Mesodermal cell (in vitro differentiated cells): ENCODE measurements around the gene CRABP2.
A peak's percentile ranks its signal among the peaks of the same experiment; 100 is the strongest.

Source experiments
- H3K27ac ChIP-seq: 2 replicates; pipeline ENCODE4 v1.7.0; 2013; ENCODE audit warnings: mild to moderate bottlenecking, low read depth, low read length, moderate library complexity; ENCODE audit not compliant: severe bottlenecking
- H3K36me3 ChIP-seq: 2 replicates; pipeline ENCODE4 v1.7.1; 2013; ENCODE audit warnings: mild to moderate bottlenecking, low read length, moderate library complexity; ENCODE audit not compliant: control insufficient read depth, insufficient read depth
- H3K4me1 ChIP-seq: one replicate; pipeline ENCODE4 v1.7.1; 2013; ENCODE audit warnings: mild to moderate bottlenecking, low read length; ENCODE audit not compliant: insufficient read depth, control insufficient read depth, poor library complexity, severe bottlenecking
- H3K4me3 ChIP-seq: 2 replicates; pipeline ENCODE4 v1.7.0; 2013; ENCODE audit warnings: low read length, control low read depth, mild to moderate bottlenecking; ENCODE audit not compliant: insufficient read depth, poor library complexity, severe bottlenecking; ENCODE audit errors: extremely low read depth
- H3K9me3 ChIP-seq: 2 replicates; pipeline ENCODE4 v1.7.1; 2013; ENCODE audit warnings: mild to moderate bottlenecking, low read length, moderate library complexity; ENCODE audit not compliant: control insufficient read depth
- WGBS, 2 experiments: methylation state at CpG; one replicate each; pipeline ENCODE4 v1.1.5; 2013; ENCODE audit warnings: missing lambda C conversion rate in 2 of 2; ENCODE audit not compliant: insufficient coverage in 2 of 2; 5-methylcytosine and 5-hydroxymethylcytosine counted together

Gene CRABP2

GRCh38 chr1:156675210-156676113 is 29.9 kb downstream of the CRABP2 start:
- Histone ChIP-seq H3K27ac (peak overlapping the region; percentile 82), H3K36me3 (peaks cover 48% of the 10 kb centered on the region), H3K4me3 (peak overlapping the region; percentile 92)

GRCh38 chr1:156673387-156674121 is 31.8 kb downstream of the CRABP2 start:
- Histone ChIP-seq H3K27ac (peak overlapping the region; percentile 50), H3K36me3 (peaks cover 51% of the 10 kb centered on the region), H3K9me3 (no peaks in the 10 kb centered on the region), H3K4me3 (peak overlapping the region; percentile 92), H3K4me1 (peaks cover 65% of the 10 kb centered on the region)
- 25 to 33% methylated on average over 4 of the region's 8 CpGs for WGBS, 2 experiments

More at GRCh38 chr1:156675210-156676113, 29.9 kb downstream of the CRABP2 start:
- Histone ChIP-seq H3K9me3 (no peaks in the 10 kb centered on the region), H3K4me1 (peaks cover 46% of the 10 kb centered on the region)
- WGBS, 2 experiments, result 37 to 42% methylated on average over 11 to 12 of the region's 18 CpGs

- H3K4me3 ChIP-seq, result no peak overlapping the region
- 94 to 100% methylated on average over 2 of the region's 2 CpGs for WGBS, 2 experiments
- H3K9me3 ChIP-seq, result no peaks in the 10 kb centered on the region
- peaks cover 51% of the 10 kb centered on the region for H3K36me3 ChIP-seq
- H3K4me1 ChIP-seq, result peaks cover 76% of the 10 kb centered on the region
- no peak overlapping the region for H3K27ac ChIP-seq
Observed at GRCh38 chr1:156671804-156672203, 33.6 kb downstream of the CRABP2 start.

GRCh38 chr1:156670791-156671190 is 34.6 kb downstream of the CRABP2 start:
- 67 to 81% methylated on average over 2 to 3 of the region's 4 CpGs for WGBS, 2 experiments
- Histone ChIP-seq H3K27ac (no peak overlapping the region), H3K9me3 (no peaks in the 10 kb centered on the region), H3K4me3 (no peak overlapping the region), H3K36me3 (peaks cover 51% of the 10 kb centered on the region), H3K4me1 (peaks cover 79% of the 10 kb centered on the region)

- peaks cover 83% of the 10 kb centered on the region for H3K4me1 ChIP-seq
- WGBS, 2 experiments, result 92 to 100% methylated on average over 1 to 6 of the region's 6 CpGs
- H3K27ac ChIP-seq, result peak overlapping the region; percentile 90
- no peaks in the 10 kb centered on the region for H3K9me3 ChIP-seq
- no peak overlapping the region for H3K4me3 ChIP-seq
- peaks cover 49% of the 10 kb centered on the region for H3K36me3 ChIP-seq
Observed at GRCh38 chr1:156670359-156670758, 35.0 kb downstream of the CRABP2 start.

GRCh38 chr1:156669794-156670193 is 35.6 kb downstream of the CRABP2 start:
- Histone ChIP-seq H3K27ac (peak overlapping the region; percentile 90), H3K4me1 (peaks cover 87% of the 10 kb centered on the region), H3K9me3 (no peaks in the 10 kb centered on the region), H3K36me3 (peaks cover 44% of the 10 kb centered on the region), H3K4me3 (no peak overlapping the region)
- 51 to 67% methylated on average over 1 to 3 of the region's 5 CpGs for WGBS, 2 experiments

GRCh38 chr1:156668801-156669637 is 36.4 kb downstream of the CRABP2 start:
- H3K27ac ChIP-seq, result peak overlapping the region; percentile 90
- H3K36me3 ChIP-seq, result peaks cover 36% of the 10 kb centered on the region
- H3K4me3 ChIP-seq, result no peak overlapping the region
- H3K9me3 ChIP-seq, result no peaks in the 10 kb centered on the region
- peaks cover 87% of the 10 kb centered on the region for H3K4me1 ChIP-seq
- 40 to 44% methylated on average over 16 to 17 of the region's 17 CpGs for WGBS, 2 experiments

- Histone ChIP-seq H3K9me3 (no peaks in the 10 kb centered on the region), H3K4me1 (peaks cover 86% of the 10 kb centered on the region), H3K36me3 (peaks cover 27% of the 10 kb centered on the region), H3K27ac (peak overlapping the region; percentile 90), H3K4me3 (no peak overlapping the region)
- WGBS, 2 experiments, result 34 to 39% methylated on average over 2 to 4 of the region's 9 CpGs
Observed at GRCh38 chr1:156667968-156668709, 37.2 kb downstream of the CRABP2 start.

GRCh38 chr1:156667610-156667967 is 37.8 kb downstream of the CRABP2 start:
- Histone ChIP-seq H3K4me1 (peaks cover 86% of the 10 kb centered on the region), H3K36me3 (peaks cover 22% of the 10 kb centered on the region), H3K27ac (peak overlapping the region; percentile 90), H3K9me3 (no peaks in the 10 kb centered on the region), H3K4me3 (no peak overlapping the region)
- WGBS, 2 experiments, result 17% methylated on average over 3 of the region's 5 CpGs; no CpG with 5 or more reads in 1 of the 2 experiments
